Activated CD8-positive, alpha-beta memory T cell treated with anti-CD3 and anti-CD28 coated beads for 1 hour (primary cell): ENCODE measurements around the gene ADD3.

Experiments
- DNase-seq, 2 donors: peaks; one replicate each; pipeline ENCODE4 v3.0.0-alpha.2; 2020; ENCODE audit warnings: low read depth in 1 of 2; ENCODE audit errors: extremely low read depth in 1 of 2

The ADD3 gene, protein sequence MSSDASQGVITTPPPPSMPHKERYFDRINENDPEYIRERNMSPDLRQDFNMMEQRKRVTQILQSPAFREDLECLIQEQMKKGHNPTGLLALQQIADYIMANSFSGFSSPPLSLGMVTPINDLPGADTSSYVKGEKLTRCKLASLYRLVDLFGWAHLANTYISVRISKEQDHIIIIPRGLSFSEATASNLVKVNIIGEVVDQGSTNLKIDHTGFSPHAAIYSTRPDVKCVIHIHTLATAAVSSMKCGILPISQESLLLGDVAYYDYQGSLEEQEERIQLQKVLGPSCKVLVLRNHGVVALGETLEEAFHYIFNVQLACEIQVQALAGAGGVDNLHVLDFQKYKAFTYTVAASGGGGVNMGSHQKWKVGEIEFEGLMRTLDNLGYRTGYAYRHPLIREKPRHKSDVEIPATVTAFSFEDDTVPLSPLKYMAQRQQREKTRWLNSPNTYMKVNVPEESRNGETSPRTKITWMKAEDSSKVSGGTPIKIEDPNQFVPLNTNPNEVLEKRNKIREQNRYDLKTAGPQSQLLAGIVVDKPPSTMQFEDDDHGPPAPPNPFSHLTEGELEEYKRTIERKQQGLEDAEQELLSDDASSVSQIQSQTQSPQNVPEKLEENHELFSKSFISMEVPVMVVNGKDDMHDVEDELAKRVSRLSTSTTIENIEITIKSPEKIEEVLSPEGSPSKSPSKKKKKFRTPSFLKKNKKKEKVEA

DNA sequence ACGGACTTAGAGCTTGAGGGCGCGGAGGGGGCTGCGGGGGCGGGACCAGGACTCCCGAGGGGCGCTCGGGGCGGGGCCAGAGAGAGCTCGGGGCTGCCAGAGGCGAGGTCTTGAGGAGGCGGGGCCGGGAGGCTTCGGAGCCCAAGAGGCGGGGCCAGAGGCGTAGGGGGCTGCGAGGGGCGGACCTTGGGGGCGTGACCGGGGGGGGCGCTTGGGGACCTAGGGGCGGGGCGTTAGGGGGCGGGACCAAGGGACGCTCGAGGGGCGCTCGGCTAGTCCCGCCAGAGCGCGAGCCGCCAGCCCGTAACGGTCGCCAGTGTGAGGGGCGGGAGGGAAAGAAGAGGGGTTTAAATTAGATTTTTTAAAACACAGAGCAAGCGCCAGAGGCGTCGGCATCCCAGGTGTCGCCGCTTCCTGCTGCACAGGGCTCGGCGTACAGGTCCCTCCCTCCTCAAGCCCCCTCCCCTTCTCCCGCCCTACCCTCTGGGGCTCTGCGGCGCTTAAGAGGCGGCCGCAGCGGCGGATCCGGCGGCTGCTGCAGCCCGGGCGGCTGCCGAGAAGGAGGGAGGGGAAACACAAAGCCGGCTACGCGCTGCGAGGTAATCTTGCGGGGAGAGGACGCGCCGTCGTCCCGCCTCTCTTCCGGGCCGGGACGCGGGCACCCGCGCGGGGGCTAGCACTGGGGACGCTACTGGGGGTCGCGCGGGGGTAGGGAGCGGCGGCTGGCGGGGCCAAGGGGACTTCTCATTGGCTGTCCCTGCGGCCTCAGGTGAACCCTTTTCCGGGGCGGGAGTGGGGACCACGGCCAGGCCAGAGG lies at the start of gene ADD3:
Gene ADD3 (plus strand): TSS at position 284 of the 817 bp plus-strand sequence. CDS start 92,670 bp downstream, outside the sequence.
- peak; percentile 87 to 94 for DNase-seq

GRCh38 chr10:109958059-109958458 lies 49.7 kb upstream of the ADD3 start:
- DNase-seq, result no peak

DNA sequence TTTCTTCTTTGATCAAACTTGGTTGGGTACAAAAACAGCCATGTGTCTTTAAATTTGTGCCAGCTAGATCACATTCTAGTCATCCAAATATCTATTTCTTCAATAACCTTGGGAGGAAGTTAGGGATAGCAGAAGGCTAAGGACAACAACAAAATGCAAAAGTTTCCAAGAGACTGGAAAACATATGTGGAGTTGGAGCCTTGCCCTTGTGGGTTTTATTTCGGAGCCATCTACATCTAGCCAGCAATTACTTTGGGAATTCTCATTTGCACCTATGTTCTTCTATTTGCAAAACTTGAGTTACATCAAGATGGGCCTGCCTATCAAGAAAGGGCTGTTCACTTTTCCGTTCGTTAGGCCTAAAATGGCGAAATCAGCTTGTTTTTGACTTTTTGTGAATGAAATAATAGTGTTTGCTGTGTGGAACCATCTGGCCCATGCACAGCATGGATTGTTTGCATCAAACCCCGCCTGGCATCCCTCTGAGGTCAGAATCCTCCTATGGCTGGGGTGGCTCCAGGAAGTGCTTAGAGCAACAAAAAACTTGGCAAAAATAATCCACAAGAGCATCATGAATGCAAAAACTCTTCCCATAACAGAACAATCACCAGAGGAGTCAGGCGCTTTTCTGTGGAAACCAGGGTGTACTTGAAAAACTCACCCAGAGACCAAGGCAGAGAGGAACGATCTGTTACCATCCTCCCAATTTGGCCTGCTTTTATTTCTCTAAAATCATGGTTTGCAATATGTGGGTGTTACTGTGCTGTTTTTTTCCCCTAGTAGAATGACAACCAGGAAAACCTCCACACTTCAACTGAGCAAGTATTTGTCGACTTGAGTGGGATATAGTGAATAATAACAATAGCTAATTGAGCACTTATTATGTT lies 48.3 kb upstream of the ADD3 start:
- DNase-seq, result no peak

- DNase-seq, result no peak
Measured at GRCh38 chr10:109960682-109961081, 47.1 kb upstream of the ADD3 start.

DNA sequence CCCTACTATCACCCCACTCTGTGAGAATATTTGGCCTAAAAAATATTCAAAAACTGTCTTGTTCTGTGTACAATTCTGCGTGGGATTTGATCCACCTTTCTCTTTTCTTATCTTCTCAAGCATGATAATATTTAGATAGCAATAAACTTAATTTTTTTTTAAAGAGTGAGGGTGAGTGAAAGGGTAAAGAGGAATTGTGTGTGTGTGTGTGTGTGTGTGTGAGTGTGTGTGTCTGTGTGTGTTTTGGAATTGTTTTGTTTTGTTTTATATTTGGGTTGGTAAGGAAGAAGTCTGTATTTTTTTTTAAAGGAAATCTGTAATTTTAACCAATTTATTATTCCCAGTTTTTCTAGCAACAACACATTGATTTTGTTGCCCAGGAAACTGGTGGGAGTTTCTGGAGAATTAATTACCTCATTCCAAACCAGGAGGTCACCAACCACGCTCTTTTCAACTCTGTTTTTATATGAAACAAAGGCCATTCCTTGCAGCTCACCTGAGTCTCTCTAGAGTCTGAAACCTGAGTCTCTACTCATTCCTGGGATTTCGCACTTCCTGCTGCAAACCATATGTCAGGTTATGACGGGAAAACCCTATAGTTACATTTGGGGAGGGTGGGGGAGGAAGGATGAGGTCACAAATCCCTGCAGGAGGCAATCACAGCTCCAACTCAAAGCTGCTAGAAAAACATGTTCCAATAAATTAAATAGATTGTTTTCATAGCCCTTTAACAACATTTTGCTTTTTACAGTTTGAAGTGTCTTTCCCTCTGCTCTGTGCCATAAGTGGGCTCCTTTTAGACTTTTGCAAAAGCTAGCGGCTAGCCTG lies 46.4 kb upstream of the ADD3 start:
- no peak for DNase-seq

DNA sequence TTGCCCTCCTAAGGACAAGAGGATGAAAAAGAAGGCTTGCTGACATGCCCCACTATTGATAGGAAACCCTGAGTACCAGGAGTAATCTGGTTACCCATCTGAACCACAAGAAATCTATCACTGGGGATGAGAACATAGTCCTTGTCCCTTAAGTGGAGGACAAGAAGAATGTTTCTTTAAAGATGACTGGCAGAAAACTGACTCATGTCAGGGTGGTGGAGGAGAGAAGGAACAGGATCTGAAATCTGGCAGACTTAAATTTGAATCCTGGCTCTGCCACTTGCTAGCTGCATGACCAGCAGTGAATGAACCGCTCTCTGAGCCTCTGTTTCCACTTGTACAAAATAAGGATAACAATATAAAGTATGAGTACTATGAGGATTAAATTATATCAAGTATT lies 45.5 kb upstream of the ADD3 start:
- DNase-seq, result no peak

- DNase-seq, result no peak
Measured at GRCh38 chr10:109963439-109963838, 44.3 kb upstream of the ADD3 start.

- no peak for DNase-seq
Measured at GRCh38 chr10:109964318-109964717, 43.5 kb upstream of the ADD3 start.

- DNase-seq, result no peak
Measured at GRCh38 chr10:109966961-109967738, 40.6 kb upstream of the ADD3 start.

DNA sequence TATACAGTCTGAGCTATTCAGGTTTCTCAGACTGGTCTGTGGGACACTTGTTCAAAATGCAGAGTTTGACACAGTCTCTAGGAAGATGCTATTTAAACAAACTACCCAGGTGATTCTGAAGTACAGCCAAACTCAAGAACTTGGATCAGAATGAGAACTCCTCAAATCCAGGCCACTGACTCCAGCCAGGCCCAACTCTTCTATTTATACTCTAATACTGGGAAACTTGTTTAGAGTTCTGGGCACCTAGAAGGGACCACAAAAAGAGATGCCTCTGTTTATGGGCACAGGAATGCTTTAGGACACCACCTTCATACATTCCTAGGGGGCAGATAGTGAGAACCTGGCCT lies 40.1 kb upstream of the ADD3 start:
- DNase-seq, result no peak

DNA sequence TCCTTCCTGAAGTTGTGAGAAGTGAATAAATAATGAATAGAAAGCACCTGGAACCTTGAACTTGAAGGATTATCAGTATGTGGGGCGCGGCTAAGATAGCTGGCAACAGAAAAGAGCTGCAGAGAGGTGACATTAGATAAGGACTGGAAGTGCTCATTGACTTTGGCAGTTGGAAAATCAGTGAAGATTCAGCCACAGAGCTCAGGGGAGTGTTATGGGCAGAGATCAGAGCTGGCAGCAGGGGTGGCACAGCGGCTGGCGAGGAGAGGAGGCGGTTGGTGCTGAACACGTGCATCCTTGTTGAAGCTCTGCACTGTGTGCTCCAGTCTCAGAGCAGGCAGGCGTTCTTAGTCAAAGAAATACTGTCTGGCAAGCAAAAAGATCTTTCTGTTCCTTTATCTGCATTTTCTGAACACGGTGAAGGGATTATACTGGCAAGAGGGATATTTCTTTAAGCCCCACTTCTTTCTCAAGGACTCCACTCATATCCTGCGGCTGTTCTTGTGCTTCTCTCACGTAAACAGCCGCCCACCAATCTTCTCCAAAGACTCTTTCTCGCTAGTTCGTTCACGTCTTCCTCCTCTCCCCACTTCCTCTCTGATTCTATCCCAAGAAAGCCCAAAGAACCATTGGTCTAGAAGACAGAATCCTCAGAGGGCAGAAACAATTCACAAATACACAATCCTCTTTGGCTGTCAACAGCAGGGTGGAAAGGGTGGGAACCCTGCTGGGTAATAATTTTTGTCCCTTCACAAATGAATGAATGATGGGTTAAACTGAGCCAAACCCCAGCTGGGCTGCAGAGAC lies 38.6 kb upstream of the ADD3 start:
- DNase-seq, result no peak

DNA sequence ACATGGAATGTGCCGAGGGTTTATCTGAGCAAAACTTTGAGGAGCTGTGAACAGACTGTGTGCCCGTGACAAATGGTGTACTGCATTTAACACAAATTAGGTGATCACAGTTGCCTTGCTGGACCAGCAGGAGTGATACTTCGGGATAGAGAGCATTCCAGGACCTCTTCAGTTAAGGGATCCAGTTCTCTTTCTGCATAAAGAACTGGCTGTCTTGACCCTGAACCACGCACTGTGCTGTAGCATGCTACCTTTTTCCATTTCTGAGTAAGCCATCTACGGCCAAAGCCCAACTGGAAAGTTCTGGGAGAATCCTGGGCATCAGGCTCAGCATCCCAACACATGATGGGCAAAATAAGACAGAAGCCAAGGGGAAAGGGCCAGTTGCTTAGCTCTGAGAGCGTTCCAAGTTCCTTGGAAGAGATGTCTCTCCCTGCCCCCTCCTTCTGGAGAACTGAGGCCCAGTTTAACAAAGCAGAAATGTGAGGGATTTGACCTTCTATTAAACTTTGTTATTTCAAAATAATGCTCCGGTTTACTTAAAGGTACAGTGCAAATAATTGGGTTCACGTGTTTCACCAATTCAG lies 37.9 kb upstream of the ADD3 start:
- DNase-seq, result no peak

DNA sequence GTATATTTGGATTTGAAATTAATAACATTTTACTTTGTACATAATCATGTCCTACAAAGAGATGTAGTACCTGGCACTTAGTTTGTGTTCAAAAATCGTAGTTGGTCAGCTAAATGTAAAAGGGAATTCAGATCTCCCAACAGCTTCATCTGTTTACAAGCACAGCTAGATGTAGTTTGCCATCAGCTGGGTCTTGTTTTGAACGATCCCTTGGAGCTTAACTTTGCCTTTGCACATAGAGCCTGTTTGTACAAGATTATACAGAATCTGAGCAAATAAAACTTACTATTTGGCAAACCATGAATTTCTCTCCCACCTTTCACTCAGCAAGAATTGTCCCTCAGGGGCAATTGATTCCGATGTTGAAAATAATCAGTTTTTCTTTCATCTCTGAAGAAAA lies 36.1 kb upstream of the ADD3 start:
- no peak for DNase-seq

DNA sequence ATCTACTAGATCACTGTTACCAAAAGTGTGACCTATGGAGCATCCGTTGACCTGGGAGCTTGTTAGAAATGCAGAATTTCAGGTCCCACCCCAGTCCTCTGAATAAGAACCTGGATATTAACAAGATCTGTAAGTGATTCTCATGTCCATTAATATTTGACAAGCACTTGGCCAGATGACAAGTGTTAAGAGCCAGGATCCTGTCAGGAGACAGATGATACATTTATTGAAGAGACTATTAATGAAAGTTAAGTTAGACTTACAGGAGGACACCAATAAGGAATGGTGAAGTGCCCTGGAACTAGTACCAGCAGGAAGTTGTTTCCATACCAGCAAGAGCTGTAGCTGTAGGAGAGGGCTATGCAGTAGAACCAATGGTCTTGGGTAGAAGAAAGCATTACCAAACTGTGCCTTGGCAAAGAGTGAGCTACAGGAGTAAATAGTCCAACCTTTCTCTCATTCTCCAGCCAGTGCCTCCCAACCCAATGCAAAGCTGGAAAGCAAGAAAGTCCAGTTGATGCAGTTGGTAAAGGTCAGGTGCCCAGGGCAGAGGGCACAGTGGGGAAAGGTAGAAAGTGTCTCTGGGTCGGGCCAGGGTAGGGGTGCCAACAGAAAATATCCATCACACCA lies 35.3 kb upstream of the ADD3 start:
- DNase-seq, result no peak

GRCh38 chr10:109973326-109973829 lies 34.4 kb upstream of the ADD3 start:
- no peak for DNase-seq

GRCh38 chr10:109974504-109975191 lies 33.1 kb upstream of the ADD3 start:
- no peak for DNase-seq
